A549 (cell line): ENCODE data around the gene FFAR1. TPM values are rescaled to one million over a fixed set of nuclear protein-coding genes. Genes with fewer than 3 reads are reported as not detected.
A peak's percentile ranks its signal among the peaks of the same experiment; 100 is the strongest.

Experiments
- ATAC-seq, 2 experiments: fragments of 200-7000 bp in 1 of 2; fragments of >200 bp in 1 of 2; cut with Nextera tagmentation in 1 of 2; cut with Tn5 transposase in 1 of 2; 3 replicates each; pipeline versions ENCODE4 v1.8.0 to v1.9.1; 2018 to 2020; ENCODE audit warnings: mild to moderate bottlenecking in 1 of 2, moderate library complexity in 1 of 2
- CTCF ChIA-PET: fragments of 300-600 bp; sonication (Branson Sonifier 250); formaldehyde crosslinking; extraction: SDS; loops from one replicate; lab custom pipeline; 2021; ENCODE audit warnings: antibody characterized with exemption, inconsistent platforms; lab: Yijun Ruan, JAX
- POLR2A ChIA-PET: fragments of 350-600 bp; formaldehyde crosslinking; extraction: SDS; loops from one replicate; lab custom pipeline; 2021; ENCODE audit warnings: antibody characterized with exemption, inconsistent platforms; lab: Yijun Ruan, JAX
- DNase-seq, 2 experiments: peaks; one replicate each; pipeline versions ENCODE4 v3.0.0 to v3.0.0-alpha.2; 2011 to 2016; ENCODE audit warnings: low read depth in 1 of 2, low spot score in 1 of 2
- FAIRE-seq: peaks from 2 replicates; lab custom pipeline; 2011; peaks lifted over from hg19 to GRCh38; lab: Jason Lieb, UNC
- H3K27ac ChIP-seq, 2 experiments: fragments of >200 bp; sonication (Bioruptor Twin); formaldehyde crosslinking; 3 replicates each; pipeline ENCODE4 v1.5.1; 2016 to 2017
- H3K4me1 ChIP-seq: fragments of >200 bp; sonication (Bioruptor Twin); formaldehyde crosslinking; 3 replicates; pipeline ENCODE4 v1.6.1; 2016
- H3K4me2 ChIP-seq: fragments of >200 bp; sonication (Bioruptor Twin); formaldehyde crosslinking; 3 replicates; pipeline ENCODE4 v1.6.1; 2016
- H3K4me3 ChIP-seq: fragments of >200 bp; sonication (Bioruptor Twin); formaldehyde crosslinking; 3 replicates; pipeline ENCODE4 v1.5.1; 2016
- H3K9me3 ChIP-seq: fragments of >200 bp; sonication (Bioruptor Twin); formaldehyde crosslinking; 3 replicates; pipeline ENCODE4 v1.6.1; 2016
- CBX8 ChIP-seq: fragments of 200-600 bp; sonication (generic); IDR thresholded peaks from 2 replicates; pipeline ENCODE4 v1.6.1; 2016
- EHF ChIP-seq: fragments of 250-450 bp; sonication (Bioruptor Pico); IDR thresholded peaks from 2 replicates; pipeline ENCODE4 v1.5.0; 2020; ENCODE audit warnings: mild to moderate bottlenecking
- ESRRA ChIP-seq: fragments of 150-350 bp; IDR thresholded peaks from 2 replicates; pipeline ENCODE4 v1.6.1; 2014; ENCODE audit warnings: mild to moderate bottlenecking, low read length, borderline replicate concordance
- FOSB ChIP-seq: fragments of 250-450 bp; sonication (Bioruptor Pico); IDR thresholded peaks from 2 replicates; pipeline ENCODE4 v1.5.0; 2020; ENCODE audit warnings: mild to moderate bottlenecking, moderate library complexity
- GATA3 ChIP-seq: IDR thresholded peaks from 2 replicates; pipeline ENCODE4 v1.6.1; 2012; ENCODE audit warnings: borderline replicate concordance
- HDAC2 ChIP-seq: fragments of 200-600 bp; sonication (generic); IDR thresholded peaks from 2 replicates; pipeline ENCODE4 v1.6.1; 2016
- HOXA7 ChIP-seq: fragments of 250-450 bp; sonication (Bioruptor Pico); IDR thresholded peaks from 2 replicates; pipeline ENCODE4 v1.5.0; 2020; ENCODE audit warnings: mild to moderate bottlenecking, moderate library complexity
- HOXB5 ChIP-seq: fragments of 250-450 bp; sonication (Bioruptor Pico); IDR thresholded peaks from 2 replicates; pipeline ENCODE4 v1.5.0; 2020; ENCODE audit warnings: mild to moderate bottlenecking, moderate library complexity
- KDM1A ChIP-seq: fragments of 200-600 bp; sonication (generic); IDR thresholded peaks from 2 replicates; pipeline ENCODE4 v1.6.1; 2016; ENCODE audit warnings: low read depth, mild to moderate bottlenecking
- MAZ ChIP-seq: fragments of 150-350 bp; IDR thresholded peaks from 2 replicates; pipeline ENCODE4 v1.6.1; 2014; ENCODE audit warnings: antibody characterized with exemption, low read depth, low read length, borderline replicate concordance
- NFE2L2 ChIP-seq: fragments of 150-350 bp; conservative IDR thresholded peaks from 2 replicates; pipeline ENCODE4 v1.6.1; 2014; ENCODE audit warnings: low read length
- PHF8 ChIP-seq: fragments of 200-600 bp; sonication (generic); IDR thresholded peaks from 2 replicates; pipeline ENCODE4 v1.6.1; 2016; ENCODE audit warnings: low read depth, mild to moderate bottlenecking, antibody characterized with exemption, moderate library complexity, borderline replicate concordance
- RAD21 ChIP-seq, 2 experiments: fragments of >200 bp in 1 of 2; sonication (Bioruptor Twin) in 1 of 2; formaldehyde crosslinking in 1 of 2; IDR thresholded peaks in 1 of 2; conservative IDR thresholded peaks in 1 of 2; 2 replicates in 1 of 2; 3 replicates in 1 of 2; pipeline ENCODE4 v1.6.1; 2012 to 2018; ENCODE audit warnings: inconsistent platforms in 1 of 2
- RCOR1 ChIP-seq: fragments of 150-350 bp; IDR thresholded peaks from 2 replicates; pipeline ENCODE4 v1.6.1; 2014; ENCODE audit warnings: antibody characterized with exemption, low read length, low read depth
- RFX5 ChIP-seq: fragments of 450-650 bp; IDR thresholded peaks from 2 replicates; pipeline ENCODE4 v1.7.1; 2014; ENCODE audit warnings: antibody characterized with exemption, mild to moderate bottlenecking, moderate library complexity
- SMC3 ChIP-seq: fragments of >200 bp; sonication (Bioruptor Twin); formaldehyde crosslinking; IDR thresholded peaks from 3 replicates; pipeline ENCODE4 v1.6.1; 2018; ENCODE audit warnings: inconsistent platforms
- TP53 ChIP-seq: fragments of 250-450 bp; sonication (Bioruptor Pico); IDR thresholded peaks from 2 replicates; pipeline ENCODE4 v1.5.0; 2021; ENCODE audit warnings: mild to moderate bottlenecking, moderate library complexity
- ZFP36 ChIP-seq: fragments of 450-650 bp; IDR thresholded peaks from 2 replicates; pipeline ENCODE4 v1.6.1; 2014; ENCODE audit warnings: borderline replicate concordance; ENCODE audit not compliant: partially characterized antibody
- WGBS: methylation state at CpG from one replicate; pipeline ENCODE4 v1.1.6; 2017; ENCODE audit errors: missing lambda C conversion rate; 5-methylcytosine and 5-hydroxymethylcytosine counted together
- polyA plus RNA-seq, 4 experiments: library from polyadenylated mRNA; depleted of rRNA in 3 of 4; stranded (reverse); fragments of >200 nt; fragmentation: RNase III in 1 of 4; extraction: RNeasy Plus Mini Kit Qiagen cat#74134 plus additional on column Dnase treatment in 1 of 4; gene quantifications; 2 replicates in 3 of 4; 3 replicates in 1 of 4; pipeline ENCODE4 v1.2.3, GENCODE V29; 2011 to 2017
- TF ChIP-seq, protein P1 (sequence below): fragments of 450-650 bp; IDR thresholded peaks from 2 replicates; pipeline ENCODE4 v1.6.1; 2014; ENCODE audit warnings: antibody characterized with exemption
- TF ChIP-seq, protein P2 (sequence below): IDR thresholded peaks from 2 replicates; pipeline ENCODE4 v1.6.1; 2012
- TF ChIP-seq, protein P3 (sequence below): fragments of >200 bp; sonication (Bioruptor Twin); formaldehyde crosslinking; IDR thresholded peaks from 3 replicates; pipeline ENCODE4 v1.6.1; 2016
- TF ChIP-seq, protein P4 (sequence below): IDR thresholded peaks from 2 replicates; pipeline ENCODE4 v1.6.1; 2012; ENCODE audit warnings: low read depth, borderline replicate concordance
- TF ChIP-seq, protein P5 (sequence below): fragments of >200 bp; sonication (Bioruptor Twin); formaldehyde crosslinking; IDR thresholded peaks from 3 replicates; pipeline ENCODE4 v1.5.1; 2016
- TF ChIP-seq, protein P6 (sequence below): fragments of >200 bp; sonication (Bioruptor Twin); formaldehyde crosslinking; IDR thresholded peaks from 2 replicates; pipeline ENCODE4 v1.6.1; 2016

Gene FFAR1
- polyA plus RNA-seq, 2 of the 4 experiments (the other 2 are of a cell fraction), result not detected

DNA sequence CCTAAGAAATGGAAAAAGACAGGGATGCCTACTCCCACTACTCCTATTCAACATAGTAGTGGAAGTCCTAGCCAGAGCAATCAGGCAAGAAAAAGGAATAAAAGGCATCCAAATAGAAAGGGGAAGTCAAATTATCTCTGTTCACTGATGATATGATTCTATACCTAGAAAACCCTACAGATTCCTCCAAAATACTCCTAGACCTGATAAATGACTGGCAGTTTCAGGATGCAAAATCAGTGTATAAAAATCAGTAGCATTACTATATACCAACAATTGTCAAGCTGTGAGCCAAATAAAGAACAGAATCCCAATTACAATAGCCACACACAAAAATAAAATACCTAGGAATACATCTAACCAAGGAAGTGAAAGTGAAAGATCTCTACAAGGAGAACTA lies 21.8 kb downstream of the FFAR1 start:
- TF ChIP-seq ZFP36 (no peak), HOXA7 (CRISPR knock-in tag) (no peak), FOSB (CRISPR knock-in tag) (no peak), MAZ (no peak), ESRRA (no peak), RCOR1 (no peak), RFX5 (no peak), GATA3 (no peak), SMC3 (no peak), NFE2L2 (no peak), EHF (no peak)
- TF ChIP-seq, protein P1, sequence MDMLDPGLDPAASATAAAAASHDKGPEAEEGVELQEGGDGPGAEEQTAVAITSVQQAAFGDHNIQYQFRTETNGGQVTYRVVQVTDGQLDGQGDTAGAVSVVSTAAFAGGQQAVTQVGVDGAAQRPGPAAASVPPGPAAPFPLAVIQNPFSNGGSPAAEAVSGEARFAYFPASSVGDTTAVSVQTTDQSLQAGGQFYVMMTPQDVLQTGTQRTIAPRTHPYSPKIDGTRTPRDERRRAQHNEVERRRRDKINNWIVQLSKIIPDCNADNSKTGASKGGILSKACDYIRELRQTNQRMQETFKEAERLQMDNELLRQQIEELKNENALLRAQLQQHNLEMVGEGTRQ, result no peak
- TF ChIP-seq, protein P2, sequence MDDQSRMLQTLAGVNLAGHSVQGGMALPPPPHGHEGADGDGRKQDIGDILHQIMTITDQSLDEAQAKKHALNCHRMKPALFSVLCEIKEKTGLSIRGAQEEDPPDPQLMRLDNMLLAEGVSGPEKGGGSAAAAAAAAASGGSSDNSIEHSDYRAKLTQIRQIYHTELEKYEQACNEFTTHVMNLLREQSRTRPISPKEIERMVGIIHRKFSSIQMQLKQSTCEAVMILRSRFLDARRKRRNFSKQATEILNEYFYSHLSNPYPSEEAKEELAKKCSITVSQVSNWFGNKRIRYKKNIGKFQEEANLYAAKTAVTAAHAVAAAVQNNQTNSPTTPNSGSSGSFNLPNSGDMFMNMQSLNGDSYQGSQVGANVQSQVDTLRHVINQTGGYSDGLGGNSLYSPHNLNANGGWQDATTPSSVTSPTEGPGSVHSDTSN, result no peak
- TF ChIP-seq, protein P3, sequence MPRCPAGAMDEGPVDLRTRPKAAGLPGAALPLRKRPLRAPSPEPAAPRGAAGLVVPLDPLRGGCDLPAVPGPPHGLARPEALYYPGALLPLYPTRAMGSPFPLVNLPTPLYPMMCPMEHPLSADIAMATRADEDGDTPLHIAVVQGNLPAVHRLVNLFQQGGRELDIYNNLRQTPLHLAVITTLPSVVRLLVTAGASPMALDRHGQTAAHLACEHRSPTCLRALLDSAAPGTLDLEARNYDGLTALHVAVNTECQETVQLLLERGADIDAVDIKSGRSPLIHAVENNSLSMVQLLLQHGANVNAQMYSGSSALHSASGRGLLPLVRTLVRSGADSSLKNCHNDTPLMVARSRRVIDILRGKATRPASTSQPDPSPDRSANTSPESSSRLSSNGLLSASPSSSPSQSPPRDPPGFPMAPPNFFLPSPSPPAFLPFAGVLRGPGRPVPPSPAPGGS, result no peak
- TF ChIP-seq, all 56 proteins: peak for 0
- Histone ChIP-seq H3K4me3 (no peak overlapping the region), H3K9me3 (0 out of 3 replicates have a peak, but pooled peaks cover 3% of the 10 kb centered on the region), H3K4me1 (no peaks in the 10 kb centered on the region), H3K27ac (no peak overlapping the region), H3K4me2 (no peak overlapping the region)
- ChIA-PET POLR2A (no interaction called here), CTCF (no interaction called here)
- FAIRE-seq, result peak; percentile 99
- ATAC-seq, result no peak
- DNase-seq, result no peak

DNA sequence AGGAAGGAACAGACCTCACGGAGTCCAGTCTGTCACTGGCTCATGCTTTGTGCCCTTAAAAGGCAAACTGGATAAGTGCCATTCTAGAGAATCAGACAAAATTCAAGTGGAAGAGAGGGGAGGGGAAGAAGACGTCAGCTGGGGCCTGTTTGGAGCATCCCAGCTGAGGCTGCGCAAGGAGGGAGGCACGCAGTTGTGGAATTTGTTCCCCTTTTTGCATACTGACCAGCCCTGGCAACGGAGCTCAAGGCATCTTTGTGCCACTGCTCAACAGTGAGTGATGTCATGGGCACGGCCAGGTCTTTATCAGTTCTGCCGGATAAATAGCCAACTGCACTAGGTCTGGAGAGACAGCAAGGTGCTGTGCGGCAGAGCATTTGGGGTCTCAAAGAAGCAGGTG lies 23.0 kb downstream of the FFAR1 start, which contains the start of gene GPR42:
Gene GPR42 (plus strand): TSS at position 347 of the 400 bp plus-strand sequence. CDS start 292 bp downstream, outside the sequence.
- ChIA-PET CTCF (no interaction called here), POLR2A (no interaction called here)
- ATAC-seq (peak in 1 of 2 experiments; percentile 20; a peak in 1 of 6 replicates), DNase-seq (no peak), FAIRE-seq (no peak)
- 38% methylated on average over 7 of the region's 8 CpGs for WGBS
- Histone ChIP-seq H3K9me3 (peaks cover 6% of the 10 kb centered on the region; the same call in 2 of the 3 replicates), H3K4me3 (no peak within 1 kb of the TSS), H3K27ac (no peak within 1 kb of the TSS), H3K4me1 (no peaks in the 10 kb centered on the region), H3K4me2 (no peak within 1 kb of the TSS)
- TF ChIP-seq EHF (no peak), NFE2L2 (no peak), HOXB5 (CRISPR knock-in tag) (no peak), HDAC2 (no peak), FOSB (CRISPR knock-in tag) (no peak), PHF8 (no peak), HOXA7 (CRISPR knock-in tag) (no peak), TP53 (no peak), KDM1A (no peak), RAD21 (conservative IDR thresholded peaks at IDR 0.05 in 1 of 2, IDR thresholded peaks at IDR 0.05 in 1 of 2) (no peak), CBX8 (no peak)
- TF ChIP-seq, protein P4, sequence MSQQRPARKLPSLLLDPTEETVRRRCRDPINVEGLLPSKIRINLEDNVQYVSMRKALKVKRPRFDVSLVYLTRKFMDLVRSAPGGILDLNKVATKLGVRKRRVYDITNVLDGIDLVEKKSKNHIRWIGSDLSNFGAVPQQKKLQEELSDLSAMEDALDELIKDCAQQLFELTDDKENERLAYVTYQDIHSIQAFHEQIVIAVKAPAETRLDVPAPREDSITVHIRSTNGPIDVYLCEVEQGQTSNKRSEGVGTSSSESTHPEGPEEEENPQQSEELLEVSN, result no peak
- TF ChIP-seq, protein P5, sequence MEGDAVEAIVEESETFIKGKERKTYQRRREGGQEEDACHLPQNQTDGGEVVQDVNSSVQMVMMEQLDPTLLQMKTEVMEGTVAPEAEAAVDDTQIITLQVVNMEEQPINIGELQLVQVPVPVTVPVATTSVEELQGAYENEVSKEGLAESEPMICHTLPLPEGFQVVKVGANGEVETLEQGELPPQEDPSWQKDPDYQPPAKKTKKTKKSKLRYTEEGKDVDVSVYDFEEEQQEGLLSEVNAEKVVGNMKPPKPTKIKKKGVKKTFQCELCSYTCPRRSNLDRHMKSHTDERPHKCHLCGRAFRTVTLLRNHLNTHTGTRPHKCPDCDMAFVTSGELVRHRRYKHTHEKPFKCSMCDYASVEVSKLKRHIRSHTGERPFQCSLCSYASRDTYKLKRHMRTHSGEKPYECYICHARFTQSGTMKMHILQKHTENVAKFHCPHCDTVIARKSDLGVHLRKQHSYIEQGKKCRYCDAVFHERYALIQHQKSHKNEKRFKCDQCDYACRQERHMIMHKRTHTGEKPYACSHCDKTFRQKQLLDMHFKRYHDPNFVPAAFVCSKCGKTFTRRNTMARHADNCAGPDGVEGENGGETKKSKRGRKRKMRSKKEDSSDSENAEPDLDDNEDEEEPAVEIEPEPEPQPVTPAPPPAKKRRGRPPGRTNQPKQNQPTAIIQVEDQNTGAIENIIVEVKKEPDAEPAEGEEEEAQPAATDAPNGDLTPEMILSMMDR, result no peak
- TF ChIP-seq, protein P6, sequence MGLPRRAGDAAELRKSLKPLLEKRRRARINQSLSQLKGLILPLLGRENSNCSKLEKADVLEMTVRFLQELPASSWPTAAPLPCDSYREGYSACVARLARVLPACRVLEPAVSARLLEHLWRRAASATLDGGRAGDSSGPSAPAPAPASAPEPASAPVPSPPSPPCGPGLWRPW, result no peak
